Stimulated activated CD4-positive, alpha-beta T cell treated with anti-CD3 and anti-CD28 coated beads, Interleukin-1b, Interleukin-23, amount 100 ng/mL, for 1 hour (primary cell): ENCODE results near the gene EFNA1.

Experiments
- DNase-seq, 2 donors: peaks; one replicate each; pipeline ENCODE4 v3.0.0-alpha.2; 2020; ENCODE audit warnings: low read depth in 2 of 2

The EFNA1 gene

GRCh38 chr1:155124503-155125463 lies 2.9 kb upstream of the EFNA1 start:
- DNase-seq: no peak

DNA sequence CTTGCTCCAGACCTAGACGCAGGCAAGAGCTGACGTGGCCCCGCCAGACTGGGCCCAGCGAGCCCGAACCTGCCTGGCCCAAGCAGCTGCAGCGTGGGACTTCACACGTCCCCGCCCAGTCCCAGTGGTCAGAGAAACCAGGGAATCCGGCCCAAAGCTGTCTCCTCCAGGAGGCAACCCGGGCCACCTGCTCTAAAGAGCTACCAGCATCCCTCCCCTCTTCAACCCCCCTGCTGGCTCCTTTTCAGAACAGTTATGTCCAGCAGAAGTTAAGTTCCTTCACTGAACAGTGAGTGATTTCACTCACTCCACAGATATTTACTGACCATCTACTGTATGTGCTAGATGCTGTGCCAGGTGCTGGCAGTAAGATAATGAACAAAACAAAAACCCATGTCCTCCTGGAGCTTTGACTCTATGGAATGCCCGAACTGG lies 2.1 kb upstream of the EFNA1 start:
- DNase-seq: no peak

GRCh38 chr1:155125946-155126555 lies 1.6 kb upstream of the EFNA1 start:
- no peak for DNase-seq

- DNase-seq: no peak
These were observed 1.0 kb upstream of the EFNA1 start for GRCh38 chr1:155126556-155127104.

DNA sequence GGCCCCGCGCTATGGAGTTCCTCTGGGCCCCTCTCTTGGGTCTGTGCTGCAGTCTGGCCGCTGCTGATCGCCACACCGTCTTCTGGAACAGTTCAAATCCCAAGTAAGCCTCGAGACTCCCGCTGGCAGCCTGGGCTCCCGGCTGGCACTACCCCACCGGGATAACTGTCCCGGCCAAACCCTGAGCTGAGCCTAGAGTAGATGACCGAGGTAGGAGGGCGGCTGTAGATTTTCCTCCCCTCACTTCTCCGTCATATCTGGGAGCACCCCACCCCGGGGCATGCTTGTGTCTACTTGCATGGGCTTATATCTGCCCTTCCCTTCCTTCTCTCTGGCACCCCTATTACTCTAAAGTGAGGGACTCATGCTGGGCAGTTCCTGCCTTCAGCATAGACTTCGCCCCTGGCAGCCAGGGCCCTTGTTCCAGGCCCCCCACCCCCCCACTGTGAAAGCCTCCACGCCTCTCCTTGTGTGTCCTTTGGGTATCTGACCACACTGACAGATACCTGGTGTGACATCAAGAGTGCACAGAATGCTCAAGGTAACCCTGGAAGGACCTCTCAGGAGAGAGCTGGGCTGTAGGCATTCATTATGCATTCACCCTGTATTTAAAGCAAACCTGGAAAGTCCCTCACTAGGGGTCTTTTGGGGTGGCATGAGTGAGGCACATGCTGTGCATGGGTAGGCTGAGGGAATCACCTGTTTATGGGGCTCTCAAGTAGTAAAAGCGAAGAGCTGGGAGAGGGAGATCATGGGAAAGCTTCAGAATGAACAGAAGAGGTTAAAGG lies 485 bp downstream of the EFNA1 start:
- no peak for DNase-seq

DNA sequence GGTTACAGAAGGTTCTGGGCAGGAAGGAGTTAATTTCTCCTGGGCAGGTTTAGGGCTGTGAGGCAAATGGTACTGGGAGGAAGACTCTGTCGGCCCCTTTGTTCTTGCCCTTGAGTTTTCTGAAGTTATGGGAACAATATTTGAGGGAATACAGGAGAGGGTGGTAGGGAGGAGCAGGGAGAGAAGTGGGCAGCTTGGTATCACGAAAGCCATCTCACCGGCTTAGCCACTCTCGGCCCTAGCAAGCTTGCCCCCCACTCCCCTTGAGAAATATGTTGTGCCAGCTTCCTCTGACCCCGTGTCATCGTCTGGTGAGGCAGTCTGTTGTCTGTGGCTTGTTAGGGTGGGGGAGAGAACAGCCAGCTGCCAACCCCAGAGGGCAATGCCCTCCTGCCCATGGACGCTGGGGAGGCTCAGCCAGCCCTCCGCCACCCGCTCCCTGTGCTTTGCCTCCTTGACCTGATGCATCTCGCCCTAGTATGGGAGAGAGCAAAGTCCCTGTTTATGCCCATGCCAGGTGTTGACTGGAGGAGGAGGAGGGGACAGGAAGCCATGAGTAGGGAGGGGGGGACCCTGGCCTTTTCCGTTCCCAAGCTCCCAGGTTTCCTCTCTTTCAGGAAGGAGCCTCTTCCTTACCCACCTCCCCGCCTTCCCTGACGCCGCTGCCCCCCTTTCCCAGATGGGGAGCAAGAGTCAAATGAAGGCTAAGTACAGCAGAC lies 1.2 kb downstream of the EFNA1 start:
- no peak for DNase-seq

DNA sequence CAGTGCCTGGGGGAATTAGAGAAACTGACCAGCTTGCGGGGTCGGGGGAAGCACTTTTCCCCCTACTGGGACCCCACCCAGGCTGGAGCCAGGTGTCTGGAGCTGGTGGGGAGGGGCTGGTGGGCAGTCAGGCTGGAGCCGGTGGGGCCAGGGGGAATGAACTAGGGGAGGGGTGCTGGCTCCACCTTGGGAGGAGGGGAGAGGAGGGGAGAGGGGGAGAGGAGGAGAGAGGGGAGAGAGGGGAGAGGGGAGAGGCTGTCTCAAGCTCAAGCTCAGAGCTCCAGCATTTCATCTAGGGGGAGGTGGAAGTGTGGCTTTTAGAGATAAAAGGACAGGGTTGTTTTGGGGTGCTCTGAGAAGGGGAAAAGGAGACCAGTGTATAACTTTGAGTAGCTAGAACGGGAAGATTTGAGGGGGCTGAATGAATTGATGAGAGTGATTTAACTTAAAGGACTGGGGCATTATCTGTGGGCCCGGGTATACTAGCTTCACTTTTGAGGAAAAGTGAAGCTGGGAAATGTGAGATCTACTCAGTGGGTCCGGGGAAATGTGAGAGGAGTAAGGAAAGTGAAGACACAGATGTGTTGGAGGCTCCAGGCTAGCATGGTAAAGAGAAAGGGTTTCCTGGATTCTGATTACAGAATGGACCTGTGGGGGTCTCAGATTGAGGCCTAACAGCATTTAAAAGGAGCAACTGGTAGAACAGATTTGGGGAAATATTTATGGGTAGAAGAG lies 2.8 kb downstream of the EFNA1 start:
- DNase-seq: no peak

GRCh38 chr1:155131285-155131684 lies 3.6 kb downstream of the EFNA1 start:
- DNase-seq: no peak

GRCh38 chr1:155131856-155132255 lies 4.2 kb downstream of the EFNA1 start:
- no peak for DNase-seq

DNA sequence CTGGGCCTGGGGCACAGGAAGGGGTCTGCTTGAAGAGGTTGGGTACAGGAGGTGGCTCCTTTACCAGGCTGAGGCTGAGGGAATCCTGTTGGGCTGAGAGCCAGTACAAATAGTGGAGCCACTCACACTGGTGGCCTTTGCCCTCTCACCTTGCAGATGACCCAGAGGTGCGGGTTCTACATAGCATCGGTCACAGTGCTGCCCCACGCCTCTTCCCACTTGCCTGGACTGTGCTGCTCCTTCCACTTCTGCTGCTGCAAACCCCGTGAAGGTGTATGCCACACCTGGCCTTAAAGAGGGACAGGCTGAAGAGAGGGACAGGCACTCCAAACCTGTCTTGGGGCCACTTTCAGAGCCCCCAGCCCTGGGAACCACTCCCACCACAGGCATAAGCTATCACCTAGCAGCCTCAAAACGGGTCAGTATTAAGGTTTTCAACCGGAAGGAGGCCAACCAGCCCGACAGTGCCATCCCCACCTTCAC lies 6.2 kb downstream of the EFNA1 start:
- no peak for DNase-seq

DNA sequence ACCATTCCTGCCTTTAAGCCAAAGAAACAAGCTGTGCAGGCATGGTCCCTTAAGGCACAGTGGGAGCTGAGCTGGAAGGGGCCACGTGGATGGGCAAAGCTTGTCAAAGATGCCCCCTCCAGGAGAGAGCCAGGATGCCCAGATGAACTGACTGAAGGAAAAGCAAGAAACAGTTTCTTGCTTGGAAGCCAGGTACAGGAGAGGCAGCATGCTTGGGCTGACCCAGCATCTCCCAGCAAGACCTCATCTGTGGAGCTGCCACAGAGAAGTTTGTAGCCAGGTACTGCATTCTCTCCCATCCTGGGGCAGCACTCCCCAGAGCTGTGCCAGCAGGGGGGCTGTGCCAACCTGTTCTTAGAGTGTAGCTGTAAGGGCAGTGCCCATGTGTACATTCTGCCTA lies 6.6 kb downstream of the EFNA1 start:
- no peak for DNase-seq

DNA sequence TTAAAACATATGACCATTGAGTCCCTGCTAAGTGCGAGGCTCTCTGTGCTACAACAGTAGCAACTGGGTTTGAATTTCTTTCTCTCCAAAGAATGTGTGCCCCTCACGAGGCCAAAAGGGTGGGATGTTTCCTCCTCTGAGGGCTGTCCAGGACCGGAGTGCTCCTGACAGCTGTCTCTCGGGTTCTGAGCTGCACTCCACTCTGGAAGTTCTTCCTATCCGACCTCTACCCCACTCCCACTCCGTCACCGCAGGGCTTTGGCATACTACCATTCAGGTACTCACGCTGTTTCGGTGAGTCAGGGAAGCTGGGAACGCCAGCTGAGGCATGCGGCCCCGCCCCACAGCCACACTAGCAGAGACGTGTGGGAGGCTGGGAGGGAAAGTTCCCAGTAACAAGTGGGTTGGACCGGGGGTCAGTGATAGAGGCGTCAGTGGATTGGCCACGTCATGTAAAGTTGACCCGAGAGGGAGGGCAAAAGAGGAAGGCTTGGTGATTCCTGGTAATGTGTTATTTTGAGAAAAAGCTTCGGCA lies 7.3 kb downstream of the EFNA1 start:
- peak in 1 of 2 donors; percentile 46 for DNase-seq

DNA sequence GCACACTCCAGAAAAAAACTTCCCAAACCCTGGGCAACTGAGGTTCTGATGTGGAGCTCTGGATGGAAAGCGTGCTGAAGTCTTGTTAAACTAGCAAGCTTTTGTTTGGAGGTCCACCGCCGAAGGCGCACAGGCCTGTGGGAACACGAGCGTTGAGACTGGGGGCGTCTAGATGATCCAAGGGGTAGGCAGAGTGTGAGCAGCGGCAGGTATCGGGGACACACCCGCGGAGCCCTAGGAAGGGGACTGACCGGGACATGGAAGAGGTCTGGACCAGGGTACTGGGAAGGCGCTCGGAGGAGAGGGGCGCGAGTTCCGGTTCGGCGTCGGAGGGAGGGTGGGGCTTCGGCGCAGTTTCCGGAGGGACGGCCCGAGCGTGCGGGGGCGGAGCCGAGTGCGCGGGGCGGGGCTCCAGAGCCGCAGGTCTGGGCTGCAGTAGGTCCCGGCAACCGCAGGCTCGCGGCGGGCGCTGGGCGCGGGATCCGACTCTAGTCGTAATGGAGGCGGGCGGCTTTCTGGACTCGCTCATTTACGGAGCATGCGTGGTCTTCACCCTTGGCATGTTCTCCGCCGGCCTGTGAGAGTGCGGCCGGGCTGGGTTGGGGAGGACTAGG lies 7.8 kb downstream of the EFNA1 start, which contains the start of gene SLC50A1:
Gene SLC50A1, plus strand, starts transcription at position 438 of the 614 bp plus-strand sequence. Its CDS starts 60 bp downstream, at position 498.
- peak; percentile 79 to 80 for DNase-seq

DNA sequence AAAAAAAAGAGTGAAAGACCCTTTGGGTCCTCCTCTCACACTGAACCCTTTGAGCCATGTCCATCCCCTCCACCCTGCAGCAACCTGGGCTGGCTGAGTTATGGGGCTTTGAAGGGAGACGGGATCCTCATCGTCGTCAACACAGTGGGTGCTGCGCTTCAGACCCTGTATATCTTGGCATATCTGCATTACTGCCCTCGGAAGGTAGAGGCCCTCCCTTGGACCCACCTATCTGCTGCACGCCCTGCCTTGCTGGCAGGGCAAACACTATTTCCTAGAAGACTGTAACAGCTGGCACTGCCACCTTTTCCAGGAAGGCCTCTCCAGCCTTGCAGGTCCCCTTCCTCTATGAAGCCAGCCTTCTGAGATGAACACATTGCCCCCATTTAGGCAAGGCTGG lies 9.1 kb downstream of the EFNA1 start:
- no peak for DNase-seq

DNA sequence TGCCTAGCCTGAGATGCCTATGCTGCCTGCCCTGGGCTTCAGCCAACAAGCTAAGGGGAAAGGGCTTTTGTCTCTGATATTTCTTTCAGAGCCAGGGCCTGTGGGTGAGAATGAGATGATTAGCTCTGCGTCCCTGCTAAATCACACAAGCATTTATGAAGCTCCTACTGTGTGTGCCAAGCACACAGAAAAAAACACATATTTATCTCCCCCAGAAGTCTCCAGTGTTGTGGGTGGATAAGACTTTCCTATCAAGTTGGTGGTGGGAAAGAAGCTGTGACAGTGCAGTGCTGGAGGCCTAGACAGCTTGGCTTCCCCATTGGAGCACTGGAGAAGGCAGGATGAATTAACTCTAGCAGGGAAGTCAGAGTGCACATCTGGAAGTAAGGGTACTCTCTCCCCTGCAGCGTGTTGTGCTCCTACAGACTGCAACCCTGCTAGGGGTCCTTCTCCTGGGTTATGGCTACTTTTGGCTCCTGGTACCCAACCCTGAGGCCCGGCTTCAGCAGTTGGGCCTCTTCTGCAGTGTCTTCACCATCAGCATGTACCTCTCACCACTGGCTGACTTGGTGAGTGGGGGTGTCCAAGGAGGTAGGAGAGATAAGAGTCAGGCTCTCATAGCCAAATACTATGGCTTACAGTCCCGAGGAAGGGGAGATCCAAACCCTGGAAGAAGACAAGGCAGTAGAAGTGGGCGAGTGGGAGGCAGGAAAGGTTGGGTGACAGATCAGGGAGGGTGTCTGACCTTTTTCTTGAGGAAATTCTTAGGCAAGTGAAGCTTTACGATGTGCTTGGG lies 9.7 kb downstream of the EFNA1 start:
- no peak for DNase-seq

GRCh38 chr1:155139895-155140629 lies 12.4 kb downstream of the EFNA1 start, which contains the start of gene DPM3:
TSS of gene DPM3 (minus strand) at chr1:155140531. CDS start at chr1:155140240, 291 bp downstream.
- DNase-seq: peak; percentile 59 to 84

- DNase-seq: no peak
These were observed 12.9 kb downstream of the EFNA1 start for GRCh38 chr1:155140630-155140953.

DNA sequence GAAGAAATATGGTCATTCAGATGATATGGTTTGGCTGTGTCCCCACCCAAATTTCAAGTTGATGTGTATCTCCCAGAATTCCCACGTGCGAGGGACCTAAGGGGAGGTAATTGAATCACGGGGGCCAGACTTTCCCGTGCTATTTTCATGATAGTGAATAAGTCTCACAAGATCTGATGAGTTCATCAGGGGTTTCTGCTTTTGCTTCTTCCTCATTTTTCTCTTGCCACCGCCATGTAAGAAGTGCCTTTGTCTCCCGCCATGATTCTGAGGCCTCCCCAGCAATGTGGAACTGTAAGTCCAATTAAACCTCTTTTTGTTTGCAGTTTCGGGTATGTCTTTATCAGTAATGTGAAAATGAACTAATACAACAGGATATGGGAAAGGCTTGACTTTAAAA lies 14.1 kb downstream of the EFNA1 start:
- DNase-seq: no peak
